NCI-H82 (cell line): ENCODE measurements around the gene COL13A1.

Source experiments
- DNase-seq: peaks from one replicate; lab custom pipeline; 2025; lab: John Stamatoyannopoulos, UW

COL13A1 gene

DNA sequence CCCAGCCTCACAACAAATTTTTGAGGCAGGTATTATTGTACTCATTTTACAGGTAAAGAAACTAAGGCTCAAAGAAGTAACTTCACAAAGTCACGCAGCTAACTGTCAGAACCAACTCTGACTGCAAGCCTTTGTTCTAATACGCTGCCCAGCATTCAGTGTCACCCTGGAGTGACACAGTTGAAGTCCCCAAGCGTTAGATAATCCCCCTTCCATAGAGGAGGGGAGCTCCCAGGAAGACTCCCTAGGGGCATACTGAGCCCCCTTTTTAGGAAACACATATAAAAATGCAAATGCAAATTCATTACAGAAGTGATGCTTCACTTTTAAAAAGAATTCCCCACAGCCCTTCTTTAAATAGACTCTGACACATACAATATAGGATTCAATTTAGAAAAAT, 150.0 kb downstream of the COL13A1 start:
- no peak for DNase-seq

DNA sequence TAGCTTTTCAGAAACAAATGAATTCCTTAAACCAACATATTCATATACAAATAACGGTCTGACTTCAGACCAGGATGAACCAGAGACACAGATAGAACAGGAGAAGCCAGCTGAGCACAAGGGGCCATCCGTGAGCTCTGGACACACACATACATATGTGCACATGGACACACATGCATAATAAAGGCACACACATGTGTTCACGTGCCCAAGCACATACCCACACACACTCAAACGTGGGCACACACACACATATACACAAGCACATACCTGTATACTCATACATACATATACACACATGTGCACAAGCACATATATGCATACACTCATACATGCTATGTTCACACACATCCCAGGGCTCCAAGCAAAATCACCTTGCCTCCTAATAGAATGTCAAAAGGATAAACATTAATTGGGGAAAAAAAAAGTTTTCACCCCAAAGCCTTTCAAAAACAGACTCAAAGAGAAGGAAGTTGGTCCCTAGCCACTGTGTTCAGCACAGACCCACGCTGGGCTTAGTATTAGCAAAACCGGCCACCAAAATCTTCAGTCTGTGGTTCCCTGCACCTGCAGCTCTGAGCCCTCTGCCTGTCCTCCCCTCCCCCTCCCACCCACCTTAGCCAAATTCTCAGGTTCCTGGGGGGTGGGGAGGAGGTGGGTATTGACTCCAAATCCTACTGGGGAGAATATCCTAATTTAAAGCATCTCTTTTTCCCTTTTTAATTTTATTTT, 150.5 kb downstream of the COL13A1 start:
- no peak for DNase-seq

DNA sequence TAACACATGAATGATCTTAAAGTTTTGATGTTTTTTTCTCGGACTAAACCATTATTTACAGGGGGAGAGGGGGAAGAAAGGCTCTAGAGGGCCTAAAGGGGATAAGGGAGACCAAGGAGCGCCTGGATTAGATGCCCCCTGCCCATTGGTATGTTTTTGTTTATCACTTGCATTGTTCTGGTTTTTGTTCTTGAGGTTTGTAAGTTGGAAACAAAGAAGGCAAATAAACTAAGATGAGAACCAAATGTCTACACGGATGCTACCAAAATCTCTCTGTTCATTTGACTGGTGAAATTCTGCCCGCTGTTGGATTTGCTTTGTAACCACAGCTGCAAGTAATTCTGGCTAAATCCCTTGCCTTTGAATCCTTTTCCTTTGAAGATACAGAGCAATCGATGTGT, 151.1 kb downstream of the COL13A1 start:
- DNase-seq = no peak

DNA sequence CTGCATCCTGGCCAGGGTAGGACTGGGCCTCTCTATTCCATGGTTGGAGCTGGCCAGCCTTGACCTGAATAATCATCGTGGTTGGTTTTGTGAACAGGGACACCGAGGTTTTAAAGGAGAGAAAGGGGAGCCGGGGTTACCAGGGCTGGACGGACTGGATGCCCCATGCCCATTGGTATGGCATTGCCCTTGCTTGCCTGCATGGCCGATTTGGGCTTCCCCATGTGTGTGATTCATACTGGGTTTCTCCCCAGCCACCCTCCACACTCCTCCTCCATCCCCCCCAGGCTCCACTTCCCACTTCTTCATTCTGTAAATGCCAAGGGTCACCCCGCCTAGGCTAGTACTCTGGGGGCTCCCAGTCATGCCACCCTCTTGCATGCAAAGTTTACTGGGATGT, 152.1 kb downstream of the COL13A1 start:
- no peak for DNase-seq

DNA sequence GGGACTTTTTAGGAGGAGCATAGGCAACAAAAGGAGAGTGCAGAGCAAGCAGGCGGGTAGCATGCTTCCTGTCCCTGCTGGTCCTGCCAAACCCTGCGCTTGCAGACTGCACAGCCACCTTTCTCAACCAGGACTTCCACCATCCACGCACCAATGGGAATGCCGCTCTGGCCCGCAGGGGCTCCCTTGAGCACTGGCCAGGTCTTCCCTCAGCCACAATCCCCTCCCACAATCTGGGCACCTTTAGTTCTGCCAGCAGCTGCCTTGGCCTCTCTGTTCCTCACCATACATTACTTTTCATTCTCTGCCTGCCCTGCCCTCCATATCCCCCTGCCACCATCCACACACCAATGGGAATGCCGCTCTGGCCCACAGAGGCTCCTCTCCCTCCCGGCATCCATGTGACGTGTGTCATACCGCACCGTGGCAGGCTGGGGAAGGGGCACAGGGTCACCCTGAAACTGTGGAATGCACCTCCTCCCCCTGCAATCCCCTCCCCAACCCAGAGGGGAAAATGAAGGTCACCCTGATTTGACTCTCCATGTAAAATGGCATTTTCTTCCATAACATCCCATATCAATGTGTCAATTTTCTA, 153.6 kb downstream of the COL13A1 start:
- DNase-seq = no peak

DNA sequence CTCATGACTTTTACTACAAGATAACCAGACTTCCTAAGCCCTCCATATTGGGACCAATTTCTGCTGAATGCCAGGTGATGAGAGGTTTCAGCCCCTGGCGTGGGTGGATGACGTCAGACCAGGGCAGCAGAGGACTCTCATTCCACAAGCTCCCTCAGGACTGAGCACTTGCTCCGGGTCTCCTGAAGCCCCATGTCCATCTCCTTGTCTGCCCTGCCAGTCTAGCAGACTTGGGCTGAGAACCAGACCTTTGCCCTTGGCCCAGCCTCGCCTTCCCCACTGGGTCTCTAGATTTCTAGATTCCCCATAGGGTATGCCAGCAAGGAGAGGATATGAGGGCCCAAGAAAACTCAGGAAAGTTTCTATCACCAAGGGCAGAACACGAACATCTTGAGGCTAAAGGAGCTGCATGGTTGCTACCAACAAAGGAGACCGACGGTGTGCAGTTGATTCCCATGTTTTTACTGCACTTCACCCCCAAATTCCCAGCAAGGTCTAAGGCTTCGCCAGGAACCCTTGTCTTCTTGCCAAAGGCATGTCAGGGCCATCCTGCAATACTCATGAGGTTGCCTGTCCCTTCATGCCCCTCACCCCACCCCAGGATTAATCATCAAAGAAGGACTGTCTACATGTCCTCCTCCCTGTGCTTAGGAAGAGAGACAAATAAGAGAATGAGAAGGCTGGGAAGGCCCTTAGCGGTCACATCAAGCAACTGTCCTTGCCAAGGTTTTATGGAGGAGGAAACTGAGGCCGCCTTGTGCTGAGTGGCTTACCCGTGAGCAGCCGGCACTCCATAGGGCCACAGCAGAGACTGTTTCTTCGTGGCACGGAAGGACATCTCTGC, 154.4 kb downstream of the COL13A1 start:
- no peak for DNase-seq

DNA sequence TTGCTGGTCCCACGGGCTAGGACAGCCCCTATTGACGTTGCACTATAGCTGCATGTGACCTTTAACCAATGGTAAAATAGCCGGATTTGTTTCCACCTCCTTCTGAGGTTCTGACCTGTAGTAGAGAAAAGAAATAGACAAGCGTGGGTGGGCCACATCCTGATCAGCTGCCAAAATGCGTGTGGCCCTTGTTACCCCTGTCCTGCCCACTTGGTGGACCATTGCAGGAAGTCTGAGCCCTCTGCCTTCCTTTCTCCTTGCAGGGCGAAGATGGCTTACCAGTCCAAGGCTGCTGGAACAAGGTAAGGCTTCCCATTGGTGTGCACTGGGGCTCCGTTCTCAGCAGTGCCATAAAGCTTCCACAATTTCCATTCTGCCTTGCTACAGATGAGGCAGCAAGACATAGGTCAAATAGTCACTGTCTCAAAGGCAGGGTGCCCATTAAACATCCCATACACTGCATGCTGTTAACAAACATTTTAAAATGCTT, 155.1 kb downstream of the COL13A1 start:
- DNase-seq = no peak

DNA sequence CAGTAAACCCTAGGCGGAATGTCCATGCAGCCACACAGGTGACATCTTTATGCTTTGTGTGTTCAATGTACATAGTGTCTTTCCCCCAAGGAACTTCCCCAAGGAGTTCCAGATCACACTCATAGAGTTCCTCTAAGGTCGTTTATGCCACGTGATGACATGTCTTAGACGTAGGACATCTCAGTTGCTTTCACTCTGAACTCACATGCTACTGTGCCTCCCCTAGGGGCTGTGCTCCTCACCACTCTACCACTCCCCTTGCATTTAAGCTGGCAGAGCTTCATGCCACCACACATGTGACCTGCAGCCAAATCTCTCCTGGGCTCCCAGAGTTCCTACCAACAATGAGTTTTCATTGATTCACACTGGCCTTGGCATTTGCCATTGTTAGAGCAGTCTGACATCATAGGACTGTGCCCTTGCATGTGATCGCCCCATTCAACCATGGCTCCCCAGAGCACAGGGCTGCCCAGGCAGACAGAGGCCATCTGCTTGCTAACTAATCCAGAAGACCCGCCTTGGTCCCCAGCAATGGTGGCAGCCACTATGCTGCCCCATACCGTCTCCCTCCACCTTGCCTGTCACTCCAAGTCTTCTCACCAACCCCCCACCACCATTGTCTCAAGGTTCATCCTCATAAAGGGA, 155.7 kb downstream of the COL13A1 start:
- DNase-seq = no peak

DNA sequence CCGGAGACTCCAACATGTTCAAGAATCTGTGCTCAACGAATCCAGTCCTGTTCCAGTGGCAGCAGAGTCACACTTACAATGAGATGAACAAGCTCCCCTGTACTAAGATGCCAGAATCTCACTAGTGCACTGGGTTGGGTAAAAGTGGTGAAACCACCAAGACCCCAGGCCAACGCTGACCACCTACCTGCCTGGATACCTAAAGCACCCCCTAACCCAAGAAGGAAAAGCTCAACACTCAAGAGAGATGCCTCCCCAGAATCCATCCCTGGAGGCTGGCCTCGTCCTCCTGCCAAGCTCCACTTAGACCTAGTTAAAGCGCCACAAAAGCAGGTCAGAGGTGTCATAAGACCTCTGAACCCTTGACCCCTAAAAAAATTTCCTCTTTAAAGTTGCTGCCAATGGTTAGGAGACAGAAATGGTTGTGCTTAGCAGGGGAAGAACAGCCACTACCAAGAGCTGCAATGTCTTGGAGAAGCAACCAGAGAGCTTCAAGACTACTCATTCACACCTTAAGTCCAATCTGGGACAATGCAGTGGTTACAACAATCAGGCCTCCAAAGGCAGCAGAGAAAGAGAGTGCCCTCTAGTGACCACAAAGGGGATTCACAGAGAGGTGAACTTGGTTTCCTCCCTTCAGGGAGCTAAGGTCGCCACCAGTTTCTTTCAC, 156.3 kb downstream of the COL13A1 start:
- peak; percentile 47 for DNase-seq

DNA sequence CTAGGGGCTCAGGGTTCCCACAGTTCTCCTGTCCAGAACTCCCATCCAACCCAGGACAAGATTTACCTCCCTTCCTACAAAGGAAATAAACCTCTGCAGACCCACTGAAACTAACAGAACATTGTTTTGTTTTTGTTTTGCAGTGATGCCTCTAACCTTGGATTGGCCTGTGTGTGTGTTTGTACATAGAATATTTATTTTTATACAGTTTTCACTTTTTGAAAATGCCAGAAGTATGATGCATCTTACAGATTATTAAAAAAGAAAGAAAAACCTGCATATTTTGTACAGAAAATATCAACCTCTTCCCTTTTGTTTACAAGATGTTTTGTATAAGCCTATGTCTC, 156.8 kb downstream of the COL13A1 start:
- no peak for DNase-seq

DNA sequence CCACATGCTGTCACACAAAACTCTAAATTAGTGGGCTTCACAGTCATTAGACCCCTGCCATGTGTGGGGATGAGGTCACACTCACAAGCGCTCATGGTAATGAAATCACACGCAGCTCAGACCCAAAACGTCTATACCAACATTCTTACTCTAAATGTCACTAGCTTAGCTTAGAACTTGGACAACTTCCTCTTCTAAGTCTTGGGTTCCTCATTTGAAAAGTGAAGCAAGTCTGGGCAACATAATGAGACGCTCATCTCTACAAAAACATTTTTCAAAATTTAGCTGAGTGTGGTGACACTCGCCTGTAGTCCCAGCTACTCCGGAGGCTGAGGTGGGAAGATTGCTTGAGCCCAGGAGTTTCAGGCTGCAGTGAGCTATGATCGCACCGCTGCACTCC, 158.2 kb downstream of the COL13A1 start:
- no peak for DNase-seq

DNA sequence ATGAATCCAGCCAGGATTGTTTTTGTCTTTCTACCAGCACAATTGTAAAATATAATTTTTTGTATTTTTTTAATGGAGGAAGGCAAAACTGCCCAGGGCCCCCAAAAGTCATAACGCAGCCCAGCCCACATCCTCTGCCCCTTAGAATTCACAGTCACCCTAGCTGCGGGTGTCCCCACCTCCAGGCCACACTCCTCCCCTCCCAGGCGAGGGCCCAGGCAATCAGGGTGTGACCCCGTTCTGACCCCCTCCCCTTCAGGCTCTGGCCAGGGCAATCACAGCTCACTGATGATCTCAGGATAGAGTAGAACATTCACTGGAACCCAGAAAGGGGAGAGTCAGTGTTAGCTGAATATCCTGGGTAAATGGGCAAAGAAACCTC, 158.9 kb downstream of the COL13A1 start:
- no peak for DNase-seq

DNA sequence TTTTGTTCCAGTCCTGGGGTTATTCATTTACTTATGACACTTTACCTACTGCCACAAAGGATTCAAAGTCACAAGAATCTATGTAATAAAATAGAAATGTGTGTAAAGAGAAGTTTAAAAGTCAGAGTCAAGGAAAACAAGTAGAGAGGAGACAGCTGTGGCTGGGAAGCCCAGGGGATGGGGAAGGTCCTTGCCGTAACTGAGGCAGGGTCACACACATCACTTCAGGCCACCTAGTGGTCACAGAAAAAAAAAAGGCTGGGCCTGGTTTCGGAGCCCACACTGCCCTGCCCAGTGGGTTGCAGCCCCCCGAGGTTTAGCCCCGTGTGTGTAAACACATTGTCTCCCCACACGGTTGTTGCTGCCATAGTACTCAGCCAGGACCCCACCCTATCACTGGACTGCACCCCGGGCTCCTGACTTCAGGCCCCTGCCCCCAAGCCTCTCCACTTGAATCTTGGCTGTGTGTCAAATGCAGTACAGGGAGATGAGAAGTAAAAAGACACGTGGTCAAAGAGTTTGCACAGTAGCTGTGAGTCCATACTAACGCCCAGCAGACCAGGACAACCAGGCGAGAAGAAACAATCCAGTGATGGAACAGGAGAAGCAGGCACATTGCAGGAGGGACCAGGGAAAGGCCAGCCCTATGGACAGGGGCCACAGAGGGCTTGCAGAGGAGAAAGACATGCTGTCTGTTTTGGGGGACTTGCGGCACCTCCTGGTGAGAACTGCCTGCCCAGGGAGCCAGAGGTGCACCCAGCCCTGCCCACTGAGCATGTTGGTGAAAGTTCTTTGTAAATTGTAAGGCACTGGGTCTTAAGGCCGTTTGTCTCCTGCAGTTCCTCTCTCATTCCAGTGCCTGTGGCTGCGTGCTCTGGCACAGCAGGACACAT, 159.5 kb downstream of the COL13A1 start:
- no peak for DNase-seq

DNA sequence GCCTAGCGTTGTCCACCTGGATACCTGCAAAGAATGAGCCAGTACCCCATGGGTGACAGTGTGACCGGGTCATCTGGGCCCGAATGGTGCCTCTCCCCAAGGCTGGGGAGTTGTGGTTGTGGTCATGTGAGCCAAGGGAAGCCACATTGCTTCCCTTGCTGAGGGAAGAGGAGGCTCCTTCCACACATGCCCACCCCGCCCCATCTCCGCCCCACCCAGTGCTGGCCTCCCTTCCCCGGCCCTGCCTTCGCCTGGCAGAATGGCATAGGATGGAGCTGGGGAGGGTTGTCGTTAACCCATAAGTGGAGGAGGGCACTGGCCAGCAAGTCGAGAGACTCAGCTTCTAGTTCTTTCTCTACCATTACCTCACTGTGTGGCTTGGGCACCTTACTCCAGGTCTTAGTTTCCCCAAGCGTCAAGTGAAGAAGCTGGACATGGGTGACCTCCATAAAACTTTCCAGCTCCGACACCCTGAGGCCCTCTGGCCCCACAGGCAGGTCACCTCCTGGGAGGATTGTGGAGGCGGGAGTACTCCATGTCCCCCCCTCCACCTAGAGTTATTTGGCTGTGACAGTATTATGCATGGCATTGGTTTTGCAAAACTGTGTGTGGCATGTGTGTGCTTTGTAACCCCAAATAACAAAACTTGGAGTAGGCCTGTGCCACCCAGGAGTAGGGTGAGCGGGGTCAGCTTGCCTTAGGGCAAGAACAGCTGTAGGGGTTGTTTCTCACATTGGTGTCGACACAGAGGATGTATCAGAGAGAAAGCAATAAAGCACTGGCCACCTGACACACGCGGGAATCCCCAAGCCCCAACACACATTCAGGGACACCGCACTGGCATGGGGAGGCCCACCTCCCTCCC, 160.4 kb downstream of the COL13A1 start:
- no peak for DNase-seq

DNA sequence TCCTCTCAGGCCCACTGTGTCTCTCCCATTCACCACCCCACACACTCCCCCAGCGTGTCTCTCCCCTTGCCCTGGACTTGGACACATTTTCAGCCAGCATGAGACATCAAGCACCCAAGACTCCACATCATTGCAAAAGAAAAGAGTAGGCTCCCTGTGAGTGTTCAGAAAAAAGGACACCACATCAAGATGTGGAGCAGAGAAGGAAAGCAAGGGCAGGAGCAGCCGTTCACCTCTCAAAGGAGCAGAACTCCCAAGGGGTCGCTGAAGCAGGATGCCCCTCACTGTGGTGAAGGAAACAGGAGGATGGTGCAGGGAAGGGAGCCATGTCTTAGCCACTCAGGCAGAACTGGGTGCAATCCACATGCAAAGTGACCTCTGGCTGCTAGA, 161.0 kb downstream of the COL13A1 start:
- no peak for DNase-seq

DNA sequence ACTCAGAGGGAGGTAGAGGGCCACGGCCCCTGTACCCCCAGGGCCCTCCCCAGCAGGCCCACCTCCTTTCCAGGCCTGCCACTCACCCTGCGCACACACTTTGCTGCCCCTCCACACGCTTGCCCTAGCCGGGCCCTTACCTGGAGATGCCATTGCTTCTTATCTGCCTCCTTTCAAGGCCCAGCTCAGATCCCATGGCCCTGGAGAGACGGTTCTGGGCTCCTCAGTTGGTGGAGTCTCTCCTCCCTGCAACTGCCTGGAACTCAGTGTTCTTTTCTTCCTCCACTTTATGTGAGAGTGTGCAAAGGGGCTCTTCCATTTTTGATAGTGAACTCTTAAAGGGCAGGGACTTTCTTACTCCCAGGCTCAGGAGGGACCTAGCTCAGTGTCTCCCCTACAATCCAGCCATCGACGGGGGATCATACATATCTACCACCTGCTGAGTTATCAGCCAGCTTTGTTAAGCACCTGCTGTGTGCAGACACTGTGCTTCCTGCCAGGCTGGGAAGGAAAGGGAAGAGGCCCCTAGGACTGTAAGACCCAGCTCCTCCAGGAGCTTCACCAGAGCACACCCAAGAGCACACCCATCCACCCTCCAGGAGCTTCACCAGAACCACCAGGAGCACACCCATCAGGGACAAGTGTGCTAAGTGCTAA, 161.6 kb downstream of the COL13A1 start:
- DNase-seq = no peak

DNA sequence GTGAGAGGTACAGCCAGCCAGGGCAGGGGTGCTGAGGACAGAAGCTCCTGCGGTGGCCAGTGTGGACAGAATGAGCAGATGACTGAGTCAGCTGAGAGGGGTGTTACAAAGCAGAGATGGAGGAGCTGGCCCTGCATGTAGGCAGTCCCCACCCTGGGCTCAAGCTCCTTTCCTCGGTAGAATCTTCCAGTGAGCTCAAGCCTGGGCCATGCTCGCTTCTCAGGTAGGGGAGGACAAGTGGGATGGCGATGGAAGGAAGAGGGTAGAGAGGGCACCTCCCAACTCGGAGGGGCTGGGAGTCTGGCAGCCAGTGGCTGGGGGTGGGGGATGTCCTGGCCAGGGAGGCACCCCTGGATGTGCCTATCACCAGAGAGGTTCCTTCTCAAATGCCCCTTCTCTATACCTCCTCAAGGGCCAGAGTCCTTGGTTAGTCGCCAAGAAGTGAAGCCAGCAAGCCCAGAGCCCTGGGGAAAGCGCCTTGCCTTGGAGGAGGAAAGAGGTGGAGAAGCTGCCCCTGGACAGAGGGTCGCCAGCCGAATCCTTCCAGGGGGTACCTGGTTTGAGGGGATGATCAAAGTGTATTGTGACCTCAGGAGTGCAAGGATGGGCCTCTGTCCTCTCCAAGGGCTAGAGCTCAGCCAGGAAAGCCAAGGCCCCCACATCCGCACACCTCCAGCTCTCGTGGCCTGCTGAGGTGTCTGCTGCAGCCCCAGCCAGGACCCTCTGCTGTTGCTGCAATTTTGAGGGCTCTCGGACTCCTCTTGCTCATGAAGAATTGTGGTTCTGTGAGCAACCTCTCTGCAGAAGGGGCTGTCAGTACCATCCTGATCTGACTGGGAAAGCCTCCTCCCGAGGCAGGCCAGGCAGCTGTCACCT, 162.4 kb downstream of the COL13A1 start:
- DNase-seq = no peak

DNA sequence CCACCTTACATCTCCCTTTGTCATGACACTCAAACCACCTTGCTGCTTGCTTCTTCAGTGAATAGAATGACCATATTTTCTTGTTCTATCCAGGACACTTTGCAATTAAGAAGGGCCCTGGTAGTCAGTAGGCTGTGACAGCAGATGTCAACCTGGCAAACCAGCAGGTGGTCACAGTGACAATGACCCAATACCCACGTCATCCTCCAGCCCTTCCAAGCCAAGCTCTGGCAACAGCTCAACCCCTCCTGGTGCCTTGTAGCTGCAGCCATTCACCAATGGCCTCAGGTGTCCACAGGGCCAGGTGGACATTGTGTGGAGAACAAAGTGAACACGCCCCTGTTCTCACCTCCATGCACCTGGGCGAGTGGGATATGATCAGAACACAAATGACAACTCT, 163.4 kb downstream of the COL13A1 start:
- DNase-seq = no peak
